GM23338 (cell line): Measurements from ENCODE around the gene GUCA2B. TPM values are rescaled to one million over a fixed set of nuclear protein-coding genes. Genes with fewer than 3 reads are reported as not detected.
A peak's percentile ranks its signal among the peaks of the same experiment; 100 is the strongest.

ENCODE experiments used
- ATAC-seq: fragments of 200-7000 bp; cut with Tn5 transposase; 3 replicates; pipeline ENCODE4 v1.9.1; 2020
- DNase-seq: peaks from one replicate; pipeline ENCODE4 v3.0.0-alpha.2; 2015; ENCODE audit warnings: low spot score
- H2AFZ ChIP-seq: fragments of 200-600 bp; sonication (generic); 2 replicates; pipeline ENCODE4 v1.8.0; 2016; ENCODE audit warnings: antibody characterized with exemption, mild to moderate bottlenecking, moderate library complexity
- H3F3A ChIP-seq: fragments of 200-600 bp; sonication (generic); replicated peaks from 2 replicates; pipeline ENCODE4 v1.8.0; 2017; ENCODE audit warnings: antibody characterized with exemption, mixed run types, low read depth
- H3K27ac ChIP-seq: fragments of 200-600 bp; sonication (generic); 2 replicates; pipeline ENCODE4 v1.6.1; 2016; ENCODE audit warnings: low read depth
- H3K27me3 ChIP-seq: fragments of 200-600 bp; sonication (generic); 2 replicates; pipeline ENCODE4 v1.8.0; 2016; ENCODE audit warnings: mild to moderate bottlenecking, mixed run types, moderate library complexity; ENCODE audit not compliant: insufficient read depth
- H3K36me3 ChIP-seq: fragments of 200-600 bp; sonication (generic); 2 replicates; pipeline ENCODE4 v1.8.0; 2016; ENCODE audit warnings: mild to moderate bottlenecking; ENCODE audit not compliant: insufficient read depth
- H3K4me1 ChIP-seq: fragments of 200-600 bp; sonication (generic); 2 replicates; pipeline ENCODE4 v1.8.0; 2016; ENCODE audit warnings: mild to moderate bottlenecking, moderate library complexity; ENCODE audit not compliant: insufficient read depth
- H3K4me2 ChIP-seq: fragments of 200-600 bp; sonication (generic); 2 replicates; pipeline ENCODE4 v1.7.1; 2017; ENCODE audit warnings: mixed run types
- H3K4me3 ChIP-seq: fragments of 200-600 bp; sonication (generic); 2 replicates; pipeline ENCODE4 v1.6.1; 2016; ENCODE audit warnings: mixed run types
- H3K79me2 ChIP-seq: fragments of 200-600 bp; sonication (generic); replicated peaks from 2 replicates; pipeline ENCODE4 v1.8.0; 2017; ENCODE audit warnings: mild to moderate bottlenecking; ENCODE audit not compliant: insufficient read depth
- H3K9me2 ChIP-seq: fragments of 200-600 bp; sonication (generic); 2 replicates; pipeline ENCODE4 v1.8.0; 2017; ENCODE audit not compliant: insufficient read depth
- H4K20me1 ChIP-seq: fragments of 200-600 bp; sonication (generic); replicated peaks from 2 replicates; pipeline ENCODE4 v1.8.0; 2017; ENCODE audit warnings: mild to moderate bottlenecking; ENCODE audit not compliant: insufficient read depth
- H3K27ac Mint-ChIP-seq: 2 replicates; pipeline ENCODE4 v1.8.0; 2020; ENCODE audit warnings: inconsistent platforms, mild to moderate bottlenecking, moderate library complexity, mixed read lengths
- H3K27me3 Mint-ChIP-seq: 3 replicates; pipeline ENCODE4 v1.8.0; 2022; ENCODE audit warnings: low read depth, mild to moderate bottlenecking, moderate library complexity, mixed read lengths, inconsistent platforms; ENCODE audit not compliant: insufficient read depth, poor library complexity
- H3K36me3 Mint-ChIP-seq: 3 replicates; pipeline ENCODE4 v1.8.0; 2021; ENCODE audit warnings: low read depth, mild to moderate bottlenecking, inconsistent platforms, moderate library complexity, mixed read lengths
- H3K4me1 Mint-ChIP-seq: 3 replicates; pipeline ENCODE4 v1.8.0; 2020; ENCODE audit warnings: mild to moderate bottlenecking, inconsistent platforms, mixed read lengths
- H3K4me3 Mint-ChIP-seq: 3 replicates; pipeline ENCODE4 v1.8.0; 2021; ENCODE audit warnings: moderate library complexity, mild to moderate bottlenecking, inconsistent platforms, mixed read lengths
- H3K9me3 Mint-ChIP-seq: 3 replicates; pipeline ENCODE4 v1.8.0; 2020; ENCODE audit warnings: moderate library complexity, mild to moderate bottlenecking, inconsistent platforms, mixed read lengths
- CREB1 ChIP-seq: fragments of 250-450 bp; sonication (Bioruptor Pico); IDR thresholded peaks from 2 replicates; pipeline ENCODE4 v1.5.0; 2020; ENCODE audit warnings: low read depth, mild to moderate bottlenecking, moderate library complexity
- EZH2phosphoT487 ChIP-seq: fragments of 200-600 bp; sonication (generic); IDR thresholded peaks from one replicate; pipeline ENCODE4 v1.8.1; 2018; ENCODE audit warnings: antibody characterized with exemption; ENCODE audit not compliant: unreplicated experiment
- JUNB ChIP-seq: IDR thresholded peaks from one replicate; pipeline ENCODE4 v1.6.1; 2016; ENCODE audit warnings: antibody characterized with exemption; ENCODE audit not compliant: unreplicated experiment
- NANOG ChIP-seq: IDR thresholded peaks from 2 replicates; pipeline ENCODE4 v1.6.1; 2016; ENCODE audit warnings: antibody characterized with exemption, borderline replicate concordance
- STAT1 ChIP-seq: IDR thresholded peaks from one replicate; pipeline ENCODE4 v1.6.1; 2016; ENCODE audit warnings: antibody characterized with exemption; ENCODE audit not compliant: unreplicated experiment
- polyA plus RNA-seq: library from polyadenylated mRNA; unstranded; fragments of >200 nt; fragmentation: Nextera tagmentation; extraction: Ambion mirVana; gene quantifications from 2 replicates; pipeline ENCODE4 v1.2.1, GENCODE V29; 2016
- total RNA-seq: library from RNA; depleted of rRNA; stranded (reverse); fragments of >200 nt; shearing (Covaris generic); gene quantifications from 2 replicates; pipeline ENCODE4 v1.2.3, GENCODE V29; 2014
- TF ChIP-seq, protein P1 (sequence below), 2 experiments: fragments of 200-600 bp in 1 of 2; sonication (generic) in 1 of 2; conservative IDR thresholded peaks; 2 replicates each; pipeline versions ENCODE4 v1.5.1 to v1.6.1; 2016 to 2017; ENCODE audit warnings: antibody characterized with exemption in 2 of 2, low read depth in 2 of 2, mild to moderate bottlenecking in 2 of 2, moderate library complexity in 1 of 2
- TF ChIP-seq, protein P2 (sequence below): IDR thresholded peaks from 2 replicates; pipeline ENCODE4 v1.6.1; 2016; ENCODE audit warnings: antibody characterized with exemption

GUCA2B gene
- total and polyA plus RNA-seq, 2 experiments from 2014 or later: not detected

DNA sequence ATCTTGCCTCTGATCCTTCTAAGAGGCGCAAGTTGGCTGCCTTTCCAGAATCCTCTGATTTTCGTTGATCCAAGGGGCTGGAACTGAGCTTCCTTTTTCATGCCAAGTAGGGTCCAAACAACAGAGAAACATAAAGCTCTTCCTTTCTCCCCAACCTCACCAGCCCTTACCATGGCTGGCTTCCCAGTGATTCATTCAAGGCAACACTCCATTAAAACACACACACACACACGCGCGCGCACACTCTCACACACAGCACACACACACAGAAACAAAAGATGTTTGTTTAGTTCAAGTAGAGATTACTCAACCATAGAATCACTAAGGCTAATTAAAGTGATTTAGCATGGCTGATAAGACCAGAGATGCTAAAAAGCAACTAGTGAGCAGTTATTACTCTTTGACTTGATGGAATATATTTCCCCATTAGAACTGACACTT is 24.4 kb downstream of the GUCA2B start:
- Histone ChIP-seq H3K4me2 (no peak overlapping the region), H4K20me1 (no peaks in the 10 kb centered on the region; the same call in 1 of the 2 replicates), H3K79me2 (no peaks in the 10 kb centered on the region), H3K36me3 (no peaks in the 10 kb centered on the region), H3K4me3 (no peak overlapping the region), H3F3A (no peaks in the 10 kb centered on the region), H3K27me3 (no peaks in the 10 kb centered on the region), H3K9me2 (no peaks in the 10 kb centered on the region), H2AFZ (no peak overlapping the region), H3K27ac (no peak overlapping the region), H3K4me1 (no peaks in the 10 kb centered on the region)
- ATAC-seq (no peak), DNase-seq (no peak)
- Mint-ChIP-seq H3K36me3 (peaks cover 4% of the 10 kb centered on the region), H3K27ac (peak overlapping the region; percentile 61; the same call in 1 of the 2 replicates), H3K27me3 (peaks cover 4% of the 10 kb centered on the region), H3K4me3 (no peak overlapping the region), H3K9me3 (no peaks in the 10 kb centered on the region), H3K4me1 (peaks cover 10% of the 10 kb centered on the region)
- no peak for TF ChIP-seq CREB1 (CRISPR knock-in tag)
- TF ChIP-seq, protein P1, sequence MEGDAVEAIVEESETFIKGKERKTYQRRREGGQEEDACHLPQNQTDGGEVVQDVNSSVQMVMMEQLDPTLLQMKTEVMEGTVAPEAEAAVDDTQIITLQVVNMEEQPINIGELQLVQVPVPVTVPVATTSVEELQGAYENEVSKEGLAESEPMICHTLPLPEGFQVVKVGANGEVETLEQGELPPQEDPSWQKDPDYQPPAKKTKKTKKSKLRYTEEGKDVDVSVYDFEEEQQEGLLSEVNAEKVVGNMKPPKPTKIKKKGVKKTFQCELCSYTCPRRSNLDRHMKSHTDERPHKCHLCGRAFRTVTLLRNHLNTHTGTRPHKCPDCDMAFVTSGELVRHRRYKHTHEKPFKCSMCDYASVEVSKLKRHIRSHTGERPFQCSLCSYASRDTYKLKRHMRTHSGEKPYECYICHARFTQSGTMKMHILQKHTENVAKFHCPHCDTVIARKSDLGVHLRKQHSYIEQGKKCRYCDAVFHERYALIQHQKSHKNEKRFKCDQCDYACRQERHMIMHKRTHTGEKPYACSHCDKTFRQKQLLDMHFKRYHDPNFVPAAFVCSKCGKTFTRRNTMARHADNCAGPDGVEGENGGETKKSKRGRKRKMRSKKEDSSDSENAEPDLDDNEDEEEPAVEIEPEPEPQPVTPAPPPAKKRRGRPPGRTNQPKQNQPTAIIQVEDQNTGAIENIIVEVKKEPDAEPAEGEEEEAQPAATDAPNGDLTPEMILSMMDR (conservative IDR thresholded peaks at IDR 0.05; ENCODE audit: low read depth in 2 of 2): no peak
- TF ChIP-seq JUNB: no peak
- TF ChIP-seq, protein P2, sequence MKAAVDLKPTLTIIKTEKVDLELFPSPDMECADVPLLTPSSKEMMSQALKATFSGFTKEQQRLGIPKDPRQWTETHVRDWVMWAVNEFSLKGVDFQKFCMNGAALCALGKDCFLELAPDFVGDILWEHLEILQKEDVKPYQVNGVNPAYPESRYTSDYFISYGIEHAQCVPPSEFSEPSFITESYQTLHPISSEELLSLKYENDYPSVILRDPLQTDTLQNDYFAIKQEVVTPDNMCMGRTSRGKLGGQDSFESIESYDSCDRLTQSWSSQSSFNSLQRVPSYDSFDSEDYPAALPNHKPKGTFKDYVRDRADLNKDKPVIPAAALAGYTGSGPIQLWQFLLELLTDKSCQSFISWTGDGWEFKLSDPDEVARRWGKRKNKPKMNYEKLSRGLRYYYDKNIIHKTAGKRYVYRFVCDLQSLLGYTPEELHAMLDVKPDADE: no peak
- TF ChIP-seq STAT1: no peak
- no peak for TF ChIP-seq EZH2phosphoT487
- no peak for TF ChIP-seq NANOG

DNA sequence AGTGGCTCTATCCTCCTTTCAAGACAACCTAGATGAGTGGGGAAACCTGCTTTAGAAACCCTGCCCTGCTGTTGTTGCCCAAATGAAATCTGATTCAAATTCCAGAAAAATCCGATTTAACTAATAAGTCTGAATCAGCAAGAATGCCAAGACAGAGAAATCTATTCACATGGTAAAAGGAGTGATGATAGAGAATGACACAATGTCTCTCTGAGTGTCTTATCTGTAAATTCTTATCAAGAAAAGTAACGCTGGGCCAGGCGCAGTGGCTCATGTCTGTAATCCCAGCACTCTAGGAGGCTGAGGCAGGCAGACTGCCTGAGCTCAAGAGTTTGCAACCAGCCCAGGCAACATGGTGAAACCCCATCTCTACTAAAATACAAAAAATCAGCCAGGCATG is 25.0 kb downstream of the GUCA2B start:
- no peak overlapping the region for H3K4me3 Mint-ChIP-seq
- ATAC-seq (no peak), DNase-seq (no peak)
- H3K9me3 Mint-ChIP-seq: no peaks in the 10 kb centered on the region
- Histone ChIP-seq H3K4me2 (no peak overlapping the region), H3K9me2 (no peaks in the 10 kb centered on the region), H3K79me2 (no peaks in the 10 kb centered on the region), H3K36me3 (no peaks in the 10 kb centered on the region), H3K4me3 (no peak overlapping the region), H4K20me1 (no peaks in the 10 kb centered on the region; the same call in 1 of the 2 replicates), H3F3A (no peaks in the 10 kb centered on the region), H3K27me3 (no peaks in the 10 kb centered on the region), H3K27ac (no peak overlapping the region), H2AFZ (no peak overlapping the region), H3K4me1 (no peaks in the 10 kb centered on the region)
- H3K36me3 Mint-ChIP-seq: peaks cover 4% of the 10 kb centered on the region
- H3K27me3 Mint-ChIP-seq: peaks cover 4% of the 10 kb centered on the region
- peaks cover 10% of the 10 kb centered on the region for H3K4me1 Mint-ChIP-seq
- H3K27ac Mint-ChIP-seq: no peak overlapping the region
- no peak for TF ChIP-seq NANOG
- TF ChIP-seq, protein P1 (conservative IDR thresholded peaks at IDR 0.05; ENCODE audit: low read depth in 2 of 2): no peak
- TF ChIP-seq, protein P2: no peak
